Testis (tissue), 3 donors: ENCODE results near the gene SELE. TPM values are rescaled to one million over a fixed set of nuclear protein-coding genes. Genes with fewer than 3 reads are reported as not detected.

Source experiments
- DNase-seq: peaks from one replicate; pipeline ENCODE4 v3.0.0-alpha.2; 2019
- H3K27ac ChIP-seq, 2 donors: fragments of 200-600 bp; sonication (generic); one replicate each; pipeline ENCODE4 v1.5.1; 2019
- H3K27me3 ChIP-seq: fragments of 200-600 bp; sonication (generic); one replicate; pipeline ENCODE4 v1.5.1; 2019
- H3K36me3 ChIP-seq: fragments of 200-600 bp; sonication (generic); one replicate; pipeline ENCODE4 v1.5.1; 2017; ENCODE audit warnings: low read depth; ENCODE audit errors: missing control alignments
- H3K4me1 ChIP-seq: fragments of 200-600 bp; sonication (generic); one replicate; pipeline ENCODE4 v1.5.1; 2019
- H3K4me3 ChIP-seq, 2 donors: fragments of 200-600 bp; sonication (generic); one replicate each; pipeline ENCODE4 v1.5.1; 2017 to 2019
- H3K9me3 ChIP-seq: fragments of 200-600 bp; sonication (generic); one replicate; pipeline ENCODE4 v1.5.1; 2017
- POLR2A ChIP-seq: fragments of 450-650 bp; IDR thresholded peaks from one replicate; pipeline ENCODE4 v1.6.1; 2017; ENCODE audit warnings: antibody characterized with exemption, mild to moderate bottlenecking, moderate library complexity
- WGBS, 2 donors: methylation state at CpG; one replicate each; pipeline ENCODE4 v1.1.5; 2018; 5-methylcytosine and 5-hydroxymethylcytosine counted together
- intact Hi-C: fragments of 100-400 bp; cut with DNase I; formaldehyde crosslinking; loops from one replicate; pipeline ENCODE4 v1.15.1; 2023; ENCODE audit warnings: low total_unique reads
- polyA plus RNA-seq: library from polyadenylated mRNA; stranded (reverse); fragments of 350-450 nt; fragmentation: Illumina TruSeq; extraction: RNeasy Lipid Tissue Mini Kit (QIAGEN cat#74804); gene quantifications from one replicate; pipeline ENCODE4 v1.2.3, GENCODE V29; 2014; ENCODE audit warnings: low read depth, low replicate concordance; ENCODE audit not compliant: insufficient read depth
- total RNA-seq, 2 donors: library from RNA; depleted of rRNA; stranded (reverse); fragments of >200 nt; gene quantifications; one replicate each; pipeline ENCODE4 v1.2.3, GENCODE V29; 2016
- TF ChIP-seq, protein P1 (sequence below), 3 experiments: fragments of 450-650 bp in 2 of 3; fragments of 200-600 bp in 1 of 3; sonication (generic) in 1 of 3; IDR thresholded peaks; one replicate each; pipeline ENCODE4 v1.5.1; 2016 to 2019; ENCODE audit warnings: antibody characterized with exemption in 3 of 3, mild to moderate bottlenecking in 2 of 3, moderate library complexity in 1 of 3

Gene SELE
- total and polyA plus RNA-seq, 3 donors from 2014 or later, result 0.47 to 1.7 (median 1.2) TPM

DNA sequence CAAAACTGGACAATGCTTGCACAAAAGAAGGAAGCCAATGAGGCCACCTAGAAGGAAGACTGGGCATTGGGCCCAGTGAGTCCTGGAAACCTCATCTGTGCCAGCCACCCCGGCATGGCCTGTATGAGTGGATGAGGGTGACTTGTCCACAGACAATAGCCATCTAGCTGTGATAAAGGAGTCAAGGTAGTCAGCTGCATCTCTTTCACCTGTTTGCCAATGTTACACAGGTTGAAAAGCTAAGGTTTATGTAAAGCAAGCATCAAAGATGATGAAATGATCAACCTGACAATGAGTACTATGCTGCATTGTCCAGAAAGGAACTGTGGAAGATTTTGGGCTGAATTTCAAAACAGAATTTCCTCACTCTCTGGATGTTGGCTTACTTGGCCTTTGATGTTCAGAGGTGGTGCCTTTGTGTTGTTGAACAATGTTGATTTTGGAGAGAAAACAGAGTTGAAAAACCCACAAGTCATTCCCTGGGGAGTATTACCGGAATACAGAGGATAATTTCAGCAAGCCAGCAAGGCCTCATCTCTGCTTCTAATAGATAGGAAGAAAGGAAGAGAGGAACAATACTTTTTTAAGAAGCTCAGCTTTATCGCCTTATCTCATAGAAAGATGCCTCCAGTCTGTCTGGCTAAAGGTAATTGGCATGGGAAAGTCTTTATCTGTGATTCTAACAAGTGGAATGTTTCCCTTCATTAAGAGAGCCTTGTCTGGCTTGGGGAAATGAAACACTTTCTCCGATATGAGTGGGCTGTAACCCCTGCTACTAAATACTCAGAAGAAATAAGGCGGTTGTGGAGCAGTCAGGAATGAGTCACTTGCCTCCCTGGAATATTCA, 11.4 kb upstream of the SELE start:
- Histone ChIP-seq H3K27me3 (no peaks in the 10 kb centered on the region), H3K9me3 (no peaks in the 10 kb centered on the region), H3K27ac (no peak overlapping the region), H3K36me3 (no peaks in the 10 kb centered on the region), H3K4me1 (peaks cover 3% of the 10 kb centered on the region), H3K4me3 (no peak overlapping the region)
- DNase-seq, result no peak
- intact Hi-C loops, result no loop called here
- WGBS, 2 donors, result 26 to 50% methylated on average over 5 of the region's 5 CpGs
- TF ChIP-seq POLR2A, result no peak
- TF ChIP-seq, protein P1, sequence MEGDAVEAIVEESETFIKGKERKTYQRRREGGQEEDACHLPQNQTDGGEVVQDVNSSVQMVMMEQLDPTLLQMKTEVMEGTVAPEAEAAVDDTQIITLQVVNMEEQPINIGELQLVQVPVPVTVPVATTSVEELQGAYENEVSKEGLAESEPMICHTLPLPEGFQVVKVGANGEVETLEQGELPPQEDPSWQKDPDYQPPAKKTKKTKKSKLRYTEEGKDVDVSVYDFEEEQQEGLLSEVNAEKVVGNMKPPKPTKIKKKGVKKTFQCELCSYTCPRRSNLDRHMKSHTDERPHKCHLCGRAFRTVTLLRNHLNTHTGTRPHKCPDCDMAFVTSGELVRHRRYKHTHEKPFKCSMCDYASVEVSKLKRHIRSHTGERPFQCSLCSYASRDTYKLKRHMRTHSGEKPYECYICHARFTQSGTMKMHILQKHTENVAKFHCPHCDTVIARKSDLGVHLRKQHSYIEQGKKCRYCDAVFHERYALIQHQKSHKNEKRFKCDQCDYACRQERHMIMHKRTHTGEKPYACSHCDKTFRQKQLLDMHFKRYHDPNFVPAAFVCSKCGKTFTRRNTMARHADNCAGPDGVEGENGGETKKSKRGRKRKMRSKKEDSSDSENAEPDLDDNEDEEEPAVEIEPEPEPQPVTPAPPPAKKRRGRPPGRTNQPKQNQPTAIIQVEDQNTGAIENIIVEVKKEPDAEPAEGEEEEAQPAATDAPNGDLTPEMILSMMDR (IDR thresholded peaks at IDR 0.05), result no peak

DNA sequence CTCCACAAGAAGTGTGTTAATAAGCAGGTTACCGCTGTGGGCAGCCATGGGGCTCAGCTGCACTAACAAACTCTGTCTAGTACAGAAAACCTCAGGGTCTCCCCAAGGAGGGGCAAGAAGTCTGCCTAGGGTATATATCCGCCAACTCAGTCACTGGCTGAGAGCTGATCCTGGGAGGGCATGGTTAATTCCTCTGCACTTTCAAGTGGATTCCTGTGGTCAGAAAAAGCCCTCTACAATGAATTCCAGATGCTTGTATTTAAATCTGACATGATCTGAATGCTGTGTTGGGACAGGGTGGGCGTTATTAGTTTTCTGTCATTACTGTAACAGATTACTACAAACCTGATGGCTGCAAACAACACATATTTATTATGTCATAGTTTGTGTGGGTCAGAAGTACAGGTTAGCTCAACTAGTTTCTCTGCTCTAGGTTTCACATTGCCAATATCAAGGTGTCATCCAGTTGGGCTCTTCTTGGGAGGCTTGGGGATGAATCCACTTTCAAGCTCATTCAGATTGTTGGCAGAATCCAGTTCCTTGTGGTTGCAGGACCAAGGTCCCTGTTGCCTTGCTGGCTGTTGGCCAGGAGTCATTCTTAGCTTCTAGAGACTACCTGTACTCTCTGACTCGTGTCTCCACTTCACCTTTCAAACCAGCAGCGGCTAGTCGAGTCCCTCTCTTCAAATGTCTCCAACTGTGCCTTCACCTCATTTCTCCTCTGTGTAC, 8.0 kb upstream of the SELE start:
- no peak overlapping the region for H3K4me3 ChIP-seq
- H3K4me1 ChIP-seq, result peaks cover 3% of the 10 kb centered on the region
- WGBS, 2 donors, result 91 to 93% methylated on average over 6 of the region's 6 CpGs
- intact Hi-C loops, result no loop called here
- no peaks in the 10 kb centered on the region for H3K9me3 ChIP-seq
- H3K27ac ChIP-seq, result no peak overlapping the region
- no peaks in the 10 kb centered on the region for H3K27me3 ChIP-seq
- no peak for TF ChIP-seq POLR2A
- TF ChIP-seq, protein P1 (IDR thresholded peaks at IDR 0.05), result no peak
- DNase-seq, result no peak
- no peaks in the 10 kb centered on the region for H3K36me3 ChIP-seq

DNA sequence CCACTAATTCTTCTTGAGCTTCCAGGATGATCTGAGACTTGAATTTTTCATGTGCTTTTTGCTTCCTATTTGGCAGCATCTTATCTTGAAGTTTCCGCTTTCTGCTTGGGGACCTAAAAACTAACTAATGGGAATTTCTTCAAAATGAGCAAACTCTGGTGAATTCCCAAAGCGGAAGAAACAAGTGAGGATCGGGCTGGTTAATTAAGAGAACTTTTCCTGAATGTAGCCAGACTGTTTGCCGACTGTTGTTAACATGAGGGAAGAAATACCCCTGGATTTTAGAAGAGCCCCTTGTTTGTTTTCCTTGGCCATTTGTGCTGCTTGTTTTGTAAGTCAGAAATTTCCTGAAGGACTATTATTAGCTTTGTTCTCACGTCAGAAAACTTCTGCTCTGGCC, 6.1 kb upstream of the SELE start:
- no peak for DNase-seq
- no peaks in the 10 kb centered on the region for H3K9me3 ChIP-seq
- no peaks in the 10 kb centered on the region for H3K36me3 ChIP-seq
- no peaks in the 10 kb centered on the region for H3K4me1 ChIP-seq
- intact Hi-C loops, result no loop called here
- H3K27me3 ChIP-seq, result no peaks in the 10 kb centered on the region
- no peak overlapping the region for H3K4me3 ChIP-seq
- H3K27ac ChIP-seq, result no peak overlapping the region
- WGBS, 2 donors, result 42 to 43% methylated on average over 5 of the region's 5 CpGs
- TF ChIP-seq POLR2A, result no peak
- TF ChIP-seq, protein P1 (IDR thresholded peaks at IDR 0.05), result no peak

DNA sequence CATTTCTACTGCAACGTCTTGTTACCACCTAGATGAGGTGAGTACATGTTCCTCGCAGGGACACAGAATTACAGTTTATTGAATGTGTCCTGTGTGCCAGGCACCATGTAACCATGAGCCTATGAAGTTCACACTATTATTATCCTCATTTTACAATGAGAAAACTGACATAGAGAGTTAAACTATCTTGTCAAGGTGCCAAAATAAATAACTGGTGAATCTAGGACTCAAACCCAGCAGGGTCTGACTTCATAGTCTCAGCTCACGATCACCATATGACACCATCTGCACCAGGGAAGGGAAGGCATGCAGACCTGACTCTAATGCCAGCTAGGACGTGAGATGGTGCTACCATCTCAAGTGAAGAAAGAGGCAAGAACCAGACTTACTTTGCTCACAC, 2.4 kb downstream of the SELE start:
- Histone ChIP-seq H3K9me3 (no peaks in the 10 kb centered on the region), H3K4me1 (no peaks in the 10 kb centered on the region), H3K27ac (no peak overlapping the region), H3K27me3 (no peaks in the 10 kb centered on the region), H3K4me3 (no peak overlapping the region), H3K36me3 (no peaks in the 10 kb centered on the region)
- 79 to 83% methylated on average over 4 of the region's 4 CpGs for WGBS, 2 donors
- no peak for DNase-seq
- TF ChIP-seq POLR2A, result no peak
- TF ChIP-seq, protein P1 (IDR thresholded peaks at IDR 0.05), result no peak
- intact Hi-C loops, result no loop called here
